GM18519 (cell line): ENCODE results near the gene CCDC82.

Experiments
- ATAC-seq: cut with Tn5 transposase; IDR thresholded peaks from one replicate; pipeline ENCODE4 v1.9.1; 2021; ENCODE audit warnings: mild to moderate bottlenecking, moderate library complexity; ENCODE audit not compliant: unreplicated experiment, low FRiP score

The CCDC82 gene

GRCh38 chr11:96330511-96330859 is 59.2 kb downstream of the CCDC82 start:
- ATAC-seq = no peak

GRCh38 chr11:96329855-96330510 is 59.7 kb downstream of the CCDC82 start:
- ATAC-seq = no peak

- ATAC-seq = no peak
Measured at GRCh38 chr11:96329419-96329818, 60.3 kb downstream of the CCDC82 start.

- no peak for ATAC-seq
Measured at GRCh38 chr11:96328395-96329010, 61.2 kb downstream of the CCDC82 start.

GRCh38 chr11:96326959-96327358 is 62.8 kb downstream of the CCDC82 start:
- ATAC-seq = no peak

- ATAC-seq = no peak
Measured at GRCh38 chr11:96324912-96325311, 64.8 kb downstream of the CCDC82 start.

GRCh38 chr11:96323642-96323985 is 66.1 kb downstream of the CCDC82 start:
- ATAC-seq = no peak

GRCh38 chr11:96322775-96323641 is 66.7 kb downstream of the CCDC82 start:
- no peak for ATAC-seq

GRCh38 chr11:96321091-96321490 is 68.6 kb downstream of the CCDC82 start:
- ATAC-seq = no peak

GRCh38 chr11:96319898-96320656 is 69.6 kb downstream of the CCDC82 start:
- no peak for ATAC-seq

GRCh38 chr11:96318850-96319249 is 70.9 kb downstream of the CCDC82 start:
- ATAC-seq = no peak

GRCh38 chr11:96318399-96318798 is 71.3 kb downstream of the CCDC82 start:
- ATAC-seq = no peak

GRCh38 chr11:96317985-96318384 is 71.7 kb downstream of the CCDC82 start:
- no peak for ATAC-seq

GRCh38 chr11:96317571-96317970 is 72.1 kb downstream of the CCDC82 start:
- ATAC-seq = no peak

GRCh38 chr11:96316869-96317268 is 72.8 kb downstream of the CCDC82 start:
- no peak for ATAC-seq

GRCh38 chr11:96315476-96315875 is 74.2 kb downstream of the CCDC82 start:
- ATAC-seq = no peak

- no peak for ATAC-seq
Measured at GRCh38 chr11:96314326-96315020, 75.2 kb downstream of the CCDC82 start.

- no peak for ATAC-seq
Measured at GRCh38 chr11:96313163-96313562, 76.5 kb downstream of the CCDC82 start.

GRCh38 chr11:96311120-96311568 is 78.6 kb downstream of the CCDC82 start:
- ATAC-seq = no peak

GRCh38 chr11:96310236-96310635 is 79.5 kb downstream of the CCDC82 start:
- ATAC-seq = no peak
